SK-MEL-5 (cell line): ENCODE data around the gene ACTR3. TPM values are rescaled to one million over a fixed set of nuclear protein-coding genes. Genes with fewer than 3 reads are reported as not detected.
"Not testable (repeated sequence)": the region's sequence is repeated elsewhere in the genome, so short reads cannot be mapped to it uniquely, and the experiment has no call there.

Experiments used
- DNase-seq: peaks from one replicate; pipeline ENCODE4 v3.0.0-alpha.2; 2016; ENCODE audit warnings: low read depth, low spot score
- in situ Hi-C: cut with HindIII; loops from 2 replicates; pipeline ENCODE4 v1.10.0; 2016; ENCODE audit warnings: low sequenced_read_pairs, high pct_unique_total_duplicates, low pct_unique_long_range_greater_than_20kb
- total RNA-seq: library from RNA; depleted of rRNA; stranded (reverse); fragments of >200 nt; shearing (Covaris generic); gene quantifications from 2 replicates; pipeline ENCODE4 v1.2.3, GENCODE V29; 2014

ACTR3 gene
- total RNA-seq, 1 experiment from 2014 or later, result 218 TPM

DNA sequence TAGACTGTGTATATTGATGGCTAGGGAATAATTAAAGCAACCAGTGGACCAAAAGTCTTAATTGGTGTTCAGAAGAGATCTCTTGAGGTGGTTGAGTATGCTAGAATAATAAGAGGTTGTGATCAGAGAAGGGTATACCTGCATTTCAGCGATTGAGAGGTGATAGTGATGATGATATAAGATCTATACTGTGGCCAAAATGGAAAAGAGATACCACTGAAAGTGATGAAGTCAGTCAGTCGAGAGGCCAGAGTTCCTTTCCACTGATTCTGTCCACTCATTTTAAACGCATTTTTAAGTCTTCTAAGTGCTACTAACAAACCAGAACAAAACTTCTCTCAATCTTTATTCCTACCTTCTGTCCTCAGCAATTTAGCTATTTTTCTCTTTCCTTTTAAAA lies 32.9 kb downstream of the ACTR3 start:
- in situ Hi-C loops, result no loop called here
- DNase-seq, result no peak

DNA sequence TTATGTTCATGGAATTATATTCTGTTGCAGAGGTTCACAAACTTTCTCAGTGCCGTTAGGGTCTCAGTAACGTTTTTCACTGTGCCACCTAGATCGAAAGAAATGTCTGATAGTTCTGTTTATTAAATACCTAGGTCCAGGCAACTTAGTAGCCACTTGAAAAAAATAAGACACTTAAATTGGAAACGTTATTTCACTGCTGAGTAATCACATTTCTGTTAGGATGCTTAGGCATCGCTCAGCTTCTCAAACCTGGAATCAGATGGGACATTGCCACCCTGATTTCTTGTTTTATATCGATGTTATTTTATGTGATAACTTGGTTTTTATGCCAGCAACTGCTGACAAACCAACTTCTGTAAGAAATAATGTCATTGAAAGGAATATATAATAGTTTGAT lies 36.0 kb downstream of the ACTR3 start:
- in situ Hi-C loops, result no loop called here
- no peak for DNase-seq

GRCh38 chr2:113926314-113926713 lies 36.4 kb downstream of the ACTR3 start:
- in situ Hi-C loops, result no loop called here
- DNase-seq, result no peak

DNA sequence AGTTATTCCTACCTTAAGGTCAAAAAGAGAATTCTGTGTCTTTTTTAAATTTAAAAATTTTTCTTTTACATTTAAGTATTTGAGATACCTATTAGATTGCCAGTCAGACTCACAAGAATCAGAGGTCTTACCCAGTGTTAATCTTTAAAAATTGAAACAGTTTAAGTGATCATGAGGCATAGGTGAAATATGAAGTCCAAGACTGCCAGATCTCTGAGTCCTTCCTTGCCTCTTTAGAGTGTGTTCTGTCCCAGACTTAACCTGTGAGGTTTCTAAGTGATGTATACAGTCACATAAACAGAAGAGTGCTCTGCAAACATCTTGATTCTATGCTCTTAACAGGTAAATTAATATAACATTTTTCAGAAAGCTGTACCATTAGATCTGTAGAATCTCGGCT lies 40.6 kb downstream of the ACTR3 start:
- in situ Hi-C loops, result no loop called here

GRCh38 chr2:113937501-113937900 lies 47.6 kb downstream of the ACTR3 start:
- in situ Hi-C loops, result no loop called here
- DNase-seq, result no peak

More for the DNA sequence above, 40.6 kb downstream of the ACTR3 start:
- DNase-seq, result no peak

- in situ Hi-C loops, result no loop called here
- DNase-seq, result no peak
Observed at GRCh38 chr2:113940891-113941290, 51.0 kb downstream of the ACTR3 start.

DNA sequence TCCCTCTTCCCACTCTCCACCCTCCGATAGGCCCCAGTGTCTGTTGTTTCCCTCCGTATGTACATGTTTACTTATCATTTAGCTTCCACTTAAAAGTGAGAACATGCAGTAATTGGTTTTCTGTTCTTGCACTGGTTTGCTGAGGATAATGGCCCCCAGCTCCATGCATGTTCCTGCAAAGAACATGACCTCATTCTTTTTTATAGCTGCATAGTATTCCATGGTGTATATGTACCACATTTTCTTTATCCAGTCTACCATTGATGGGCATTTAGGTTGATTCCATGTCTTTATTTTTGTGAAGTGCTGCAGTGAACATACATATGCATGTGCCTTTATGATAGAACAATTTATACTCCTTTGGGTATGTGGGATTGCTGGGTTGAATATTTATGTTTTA lies 55.9 kb downstream of the ACTR3 start:
- in situ Hi-C loops, DNase-seq: not testable (repeated sequence)

GRCh38 chr2:113950906-113951305 lies 61.0 kb downstream of the ACTR3 start:
- DNase-seq, in situ Hi-C loops: not testable (repeated sequence)

DNA sequence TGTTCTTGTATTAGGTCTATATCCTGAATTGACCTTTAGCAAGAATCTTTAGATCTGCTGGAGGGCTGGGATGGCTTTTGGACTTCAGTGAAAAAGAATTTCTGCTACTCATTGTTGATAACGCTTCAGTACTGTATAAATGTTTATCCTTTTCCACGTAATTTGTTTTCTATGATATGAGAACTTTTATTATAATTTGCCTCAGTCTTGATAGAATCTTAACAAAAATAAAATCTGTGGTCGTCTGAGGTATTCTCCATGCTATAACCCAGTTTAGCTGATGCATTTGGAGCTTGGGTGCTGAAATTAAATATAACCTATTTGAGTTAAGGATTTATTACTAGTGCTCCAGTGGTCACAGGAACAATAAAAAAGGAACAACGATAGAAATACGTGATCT lies 71.1 kb downstream of the ACTR3 start:
- no peak for DNase-seq
- in situ Hi-C loops, result no loop called here

DNA sequence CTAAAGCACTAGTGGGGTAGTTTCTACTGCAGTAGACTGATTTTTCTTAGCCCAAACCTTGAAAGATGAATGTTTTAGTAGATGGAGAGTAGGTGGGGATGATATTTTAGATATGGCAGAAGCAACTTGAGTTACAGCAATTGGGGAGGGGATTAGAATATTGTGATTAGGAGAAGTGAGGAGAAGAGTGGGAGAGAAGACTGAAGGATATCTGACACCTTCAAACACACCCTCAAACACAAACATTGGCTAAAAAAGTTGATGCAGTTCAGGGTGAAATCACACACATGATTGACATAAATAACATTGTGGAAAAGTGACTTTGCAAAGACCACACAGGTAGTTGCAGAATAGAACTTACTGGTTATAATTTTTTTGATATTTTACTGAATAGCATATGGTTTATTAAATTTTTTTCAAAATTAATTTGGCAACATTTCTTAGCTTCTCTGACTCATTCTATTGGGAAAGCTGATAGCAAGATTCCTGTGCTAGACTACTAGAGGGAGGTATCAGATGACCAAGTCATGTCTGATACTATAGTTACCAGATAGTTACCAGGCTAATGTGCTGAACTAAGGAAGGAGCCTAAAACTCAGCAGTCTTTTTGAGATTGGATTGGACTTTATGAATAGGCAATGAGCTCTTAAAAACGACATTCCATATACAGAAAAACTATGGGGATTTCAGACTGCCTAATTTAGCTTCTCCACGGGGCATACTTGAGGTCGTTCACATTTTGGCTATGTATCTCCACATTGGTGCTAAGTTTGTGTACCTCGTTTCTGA lies 73.0 kb downstream of the ACTR3 start:
- no peak for DNase-seq
- in situ Hi-C loops, result no loop called here

DNA sequence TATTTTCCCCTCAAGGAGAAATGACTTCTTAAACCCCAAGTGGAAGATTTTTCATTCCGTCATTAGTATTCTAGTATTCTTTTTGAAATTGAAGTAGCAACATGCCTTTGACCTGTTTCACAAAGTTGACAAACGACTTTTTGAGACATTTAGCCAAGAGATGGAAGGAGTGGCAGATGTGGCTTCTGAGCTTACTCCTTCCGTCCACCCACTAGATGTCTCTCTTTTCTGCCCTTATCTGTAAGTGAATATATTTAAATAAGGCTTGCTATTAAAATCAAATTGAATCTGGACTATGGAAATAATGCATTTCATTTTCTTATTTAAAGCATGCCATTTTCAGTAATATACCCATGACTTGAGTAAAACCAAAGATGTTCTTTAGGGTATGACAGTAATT lies 74.1 kb downstream of the ACTR3 start:
- in situ Hi-C loops, result no loop called here
- no peak for DNase-seq

GRCh38 chr2:113964436-113964835 lies 74.5 kb downstream of the ACTR3 start:
- in situ Hi-C loops, result no loop called here
- DNase-seq, result no peak

GRCh38 chr2:113965228-113965627 lies 75.3 kb downstream of the ACTR3 start:
- in situ Hi-C loops, result no loop called here
- no peak for DNase-seq

GRCh38 chr2:113965644-113966043 lies 75.8 kb downstream of the ACTR3 start:
- DNase-seq, result peak; percentile 77
- in situ Hi-C loops, result no loop called here

GRCh38 chr2:113966171-113966570 lies 76.3 kb downstream of the ACTR3 start:
- DNase-seq, result peak; percentile 92
- in situ Hi-C loops, result no loop called here

GRCh38 chr2:113966832-113967231 lies 76.9 kb downstream of the ACTR3 start:
- in situ Hi-C loops, result no loop called here
- peak; percentile 16 for DNase-seq

GRCh38 chr2:113967272-113967671 lies 77.4 kb downstream of the ACTR3 start:
- no peak for DNase-seq
- in situ Hi-C loops, result no loop called here

GRCh38 chr2:113972766-113973165 lies 82.9 kb downstream of the ACTR3 start:
- in situ Hi-C loops, result no loop called here
- no peak for DNase-seq

DNA sequence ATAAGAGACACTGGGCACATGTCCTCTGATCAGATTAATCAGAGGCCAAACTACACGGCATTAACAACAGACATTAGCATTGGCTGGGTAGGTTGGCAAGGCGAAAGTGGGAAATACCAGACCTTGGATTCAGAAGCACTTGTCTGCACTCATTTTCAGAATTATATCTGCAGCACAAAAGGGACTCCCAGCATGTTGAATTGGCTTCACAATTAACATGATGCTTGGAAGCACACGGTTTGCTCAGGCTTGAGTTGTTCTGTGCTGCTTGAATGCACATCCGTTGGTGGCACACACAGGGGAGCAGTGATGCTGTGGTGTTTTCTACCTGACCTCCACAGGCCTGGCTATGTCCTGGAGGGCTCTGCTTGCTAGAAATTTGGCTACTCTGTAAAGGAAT lies 83.9 kb downstream of the ACTR3 start:
- no peak for DNase-seq
- in situ Hi-C loops, result no loop called here

DNA sequence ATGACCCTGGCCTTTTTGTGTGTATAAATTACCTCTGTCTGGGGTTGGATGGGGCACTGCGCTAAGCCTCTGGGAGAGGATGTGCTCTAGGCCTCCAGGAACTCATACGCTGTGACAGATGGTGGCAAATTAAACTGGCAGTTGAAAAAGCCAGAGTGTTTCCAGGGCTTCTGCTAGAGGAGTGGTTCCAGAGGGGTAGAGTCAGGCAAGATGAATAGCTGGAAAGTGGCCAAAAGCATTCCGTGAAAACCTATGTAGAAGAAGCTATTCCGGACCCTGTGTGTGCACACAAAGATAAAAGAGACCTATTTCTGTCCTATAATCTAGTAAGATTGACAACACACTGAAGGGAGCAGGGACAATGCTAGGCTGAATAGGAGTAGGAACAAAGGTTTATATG lies 84.8 kb downstream of the ACTR3 start:
- no peak for DNase-seq
- in situ Hi-C loops, result no loop called here
